ENCODE measurements around the gene KCNG2. TPM values are rescaled to one million over a fixed set of nuclear protein-coding genes. Genes with fewer than 3 reads are reported as not detected.

KCNG2 gene
- total RNA-seq, 4 donors from 2014 or later, result 0.41 to 6.7 TPM; not detected in 2

- Histone ChIP-seq H3K4me3 (no peak overlapping the region), H3K27ac (no peak overlapping the region), H3K36me3 (peaks cover 0 to 20% (median 8%) of the 10 kb centered on the region in 4 donors), H3K9me3 (peaks cover 0 to 13% of the 10 kb centered on the region in 2 donors), H3K4me1 (no peaks in the 10 kb centered on the region), H3K27me3 (no peaks in the 10 kb centered on the region)
- in situ Hi-C loops (cut with MboI; ENCODE audit: low pct_ligation_motif_present in 1 of 4, low pct_unique_long_range_greater_than_20kb in 1 of 4, low sequenced_read_pairs in 3 of 4) (no loop called here), intact Hi-C loops (cut with DNase I; ENCODE audit: low total_unique reads) (no loop called here)
- TF ChIP-seq EP300 (IDR thresholded peaks at IDR 0.05; ENCODE audit: low read depth), result no peak
- no peak for TF ChIP-seq POLR2A (IDR thresholded peaks at IDR 0.05)
- TF ChIP-seq CTCF (IDR thresholded peaks at IDR 0.05), result no peak
- no peak for TF ChIP-seq POLR2AphosphoS5 (IDR thresholded peaks at IDR 0.05)
- DNase-seq, result peak; percentile 7
- 60 to 97% methylated on average over 3 to 24 of the region's 28 CpGs for WGBS, 2 donors (ENCODE audit: low coverage in 1 of 2)
Measured at GRCh38 chr18:79903071-79903635, 105.4 kb downstream of the KCNG2 start.

DNA sequence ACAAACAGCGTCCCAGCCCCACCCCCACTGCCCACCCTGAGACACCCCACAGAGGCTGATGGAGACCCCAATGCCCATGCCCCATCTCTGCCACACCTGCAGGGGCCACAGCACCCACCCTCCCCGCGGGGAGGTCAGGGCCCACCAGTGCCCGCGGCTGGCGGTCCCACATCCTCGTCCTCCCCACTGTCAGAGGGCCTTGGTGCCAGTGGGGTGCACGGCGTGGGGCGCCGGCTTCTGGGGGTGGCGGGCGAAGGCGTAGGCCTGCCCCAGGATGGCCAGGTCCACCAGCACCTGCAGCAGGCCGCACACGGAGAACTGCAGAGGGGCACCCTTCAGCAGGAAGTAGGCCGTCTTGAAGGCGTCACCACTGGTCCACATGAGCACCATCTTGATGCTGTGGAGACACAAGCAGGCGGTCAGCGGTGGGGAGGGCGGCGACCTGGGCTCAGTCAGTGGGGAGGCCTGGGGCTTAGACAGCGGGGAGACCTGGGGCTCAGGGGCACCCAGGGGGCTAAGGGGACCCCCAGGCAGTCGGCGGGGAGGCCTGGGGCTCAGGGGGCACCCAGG, 106.1 kb downstream of the KCNG2 start:
- TF ChIP-seq POLR2A (IDR thresholded peaks at IDR 0.05) (no peak), CTCF (IDR thresholded peaks at IDR 0.05) (no peak), POLR2AphosphoS5 (IDR thresholded peaks at IDR 0.05) (no peak), EP300 (IDR thresholded peaks at IDR 0.05; ENCODE audit: low read depth) (no peak)
- peak; percentile 3 for DNase-seq
- 98% methylated on average over 21 of the region's 25 CpGs; no CpG with 5 or more reads in 1 of the 2 donors for WGBS, 2 donors (ENCODE audit: low coverage in 1 of 2)
- no peaks in the 10 kb centered on the region for H3K27me3 ChIP-seq
- H3K4me3 ChIP-seq, result no peak overlapping the region
- no peaks in the 10 kb centered on the region for H3K4me1 ChIP-seq
- H3K36me3 ChIP-seq, result peaks cover 0 to 20% (median 8%) of the 10 kb centered on the region in 4 donors
- no peak overlapping the region for H3K27ac ChIP-seq
- intact Hi-C loops (cut with DNase I; ENCODE audit: low total_unique reads), result no loop called here
- in situ Hi-C loops (cut with MboI; ENCODE audit: low pct_ligation_motif_present in 1 of 4, low pct_unique_long_range_greater_than_20kb in 1 of 4, low sequenced_read_pairs in 3 of 4), result no loop called here
- H3K9me3 ChIP-seq, result peaks cover 0 to 5% of the 10 kb centered on the region in 2 donors

DNA sequence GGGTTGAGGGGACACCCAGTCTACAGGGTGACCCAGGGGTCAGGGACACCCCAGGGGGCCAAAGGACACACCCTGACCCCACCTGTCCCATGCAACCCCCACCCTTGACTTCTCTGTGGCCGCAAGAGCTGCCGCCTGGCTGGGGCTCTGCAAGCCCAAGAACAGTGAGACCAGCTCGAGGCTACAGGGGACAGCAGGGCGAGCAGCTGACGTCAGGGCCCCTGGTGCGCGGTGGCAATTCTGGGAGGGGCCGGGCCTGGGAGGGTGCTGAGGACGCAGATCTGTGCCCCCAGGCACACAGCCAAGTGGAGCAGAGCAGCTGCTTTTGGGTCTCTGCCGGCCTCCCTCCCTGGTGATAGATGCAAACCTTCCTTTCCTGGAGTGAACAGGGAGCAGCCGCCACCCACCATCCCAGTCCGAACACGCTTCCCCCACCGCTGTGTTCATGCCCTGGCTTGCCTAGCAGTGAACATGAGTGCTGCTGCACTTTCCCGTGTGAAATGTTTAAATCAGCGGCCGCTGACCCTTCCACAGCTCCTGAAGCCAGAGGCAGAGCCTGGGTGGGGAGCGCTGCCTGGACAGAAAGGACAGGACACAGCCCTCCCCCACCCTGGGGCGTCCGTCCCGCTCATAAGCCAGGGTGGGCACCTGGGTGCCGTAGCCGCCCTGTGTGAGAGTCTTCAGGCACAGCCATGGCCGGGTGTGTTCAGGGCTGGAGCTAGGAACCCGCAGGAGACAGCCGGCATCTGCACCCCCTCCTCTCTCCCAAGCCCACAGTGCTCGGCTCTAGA, 106.8 kb downstream of the KCNG2 start:
- no peak for TF ChIP-seq POLR2A (IDR thresholded peaks at IDR 0.05)
- TF ChIP-seq EP300 (IDR thresholded peaks at IDR 0.05; ENCODE audit: low read depth), result no peak
- no peak for TF ChIP-seq POLR2AphosphoS5 (IDR thresholded peaks at IDR 0.05)
- TF ChIP-seq CTCF (IDR thresholded peaks at IDR 0.05), result no peak

GRCh38 chr18:79905389-79905911, 107.7 kb downstream of the KCNG2 start:
- no peak overlapping the region for H3K4me3 ChIP-seq
- no peaks in the 10 kb centered on the region for H3K9me3 ChIP-seq
- WGBS, 2 donors (ENCODE audit: low coverage in 1 of 2), result 87 to 88% methylated on average over 3 to 16 of the region's 21 CpGs
- H3K4me1 ChIP-seq, result no peaks in the 10 kb centered on the region
- H3K27ac ChIP-seq, result no peak overlapping the region
- DNase-seq, result no peak
- no peak for TF ChIP-seq POLR2AphosphoS5 (IDR thresholded peaks at IDR 0.05)
- TF ChIP-seq CTCF (IDR thresholded peaks at IDR 0.05), result no peak
- no peak for TF ChIP-seq POLR2A (IDR thresholded peaks at IDR 0.05)
- TF ChIP-seq EP300 (IDR thresholded peaks at IDR 0.05; ENCODE audit: low read depth), result no peak
- in situ Hi-C loops (cut with MboI; ENCODE audit: low pct_ligation_motif_present in 1 of 4, low pct_unique_long_range_greater_than_20kb in 1 of 4, low sequenced_read_pairs in 3 of 4), result no loop called here
- H3K36me3 ChIP-seq, result peaks cover 0 to 20% (median 8%) of the 10 kb centered on the region in 4 donors
- no peaks in the 10 kb centered on the region for H3K27me3 ChIP-seq
- intact Hi-C loops (cut with DNase I; ENCODE audit: low total_unique reads), result no loop called here

More for the DNA sequence above, 106.8 kb downstream of the KCNG2 start:
- H3K4me3 ChIP-seq, result no peak overlapping the region
- in situ Hi-C loops (cut with MboI; ENCODE audit: low pct_ligation_motif_present in 1 of 4, low pct_unique_long_range_greater_than_20kb in 1 of 4, low sequenced_read_pairs in 3 of 4) (no loop called here), intact Hi-C loops (cut with DNase I; ENCODE audit: low total_unique reads) (no loop called here)
- H3K9me3 ChIP-seq, result no peaks in the 10 kb centered on the region
- no peaks in the 10 kb centered on the region for H3K27me3 ChIP-seq
- H3K27ac ChIP-seq, result no peak overlapping the region
- H3K36me3 ChIP-seq, result peaks cover 0 to 20% (median 8%) of the 10 kb centered on the region in 4 donors
- DNase-seq, result no peak
- H3K4me1 ChIP-seq, result no peaks in the 10 kb centered on the region
- WGBS, 2 donors (ENCODE audit: low coverage in 1 of 2), result 96% methylated on average over 18 of the region's 27 CpGs; no CpG with 5 or more reads in 1 of the 2 donors

All from transverse colon (tissue), 4 donors.